ENCODE results near the gene NPC1. TPM values are rescaled to one million over a fixed set of nuclear protein-coding genes. Genes with fewer than 3 reads are reported as not detected.

NPC1 gene
- total and polyA plus RNA-seq, 2 donors (not counting 3 experiments of a cell fraction or from before 2014, with no cell fraction given), result 40.6 to 45.2 TPM

GRCh38 chr18:23595591-23595990 lies 9.3 kb upstream of the NPC1 start:
- H3K9me3 ChIP-seq (replicated peaks; ENCODE audit: control insufficient read depth, insufficient read depth, low read length), result no peaks in the 10 kb centered on the region
- H3K36me3 ChIP-seq (ENCODE audit: control insufficient read depth in 2 of 2, extremely low read depth in 1 of 2, insufficient read depth in 2 of 2, low read length in 2 of 2), result no peaks in the 10 kb centered on the region
- DNase-seq (ENCODE audit: low read depth, low spot score) (no peak), FAIRE-seq (no peak)
- H3K27me3 ChIP-seq (ENCODE audit: control insufficient read depth in 2 of 2, insufficient read depth in 2 of 2, low read length in 2 of 2), result no peaks in the 10 kb centered on the region
- no peaks in the 10 kb centered on the region for H3K9me1 ChIP-seq (replicated peaks; ENCODE audit: control insufficient read depth, extremely low read depth, insufficient read depth, low read length)
- H2AFZ ChIP-seq (ENCODE audit: low read depth, low read length), result no peak overlapping the region
- TF ChIP-seq JUN (IDR thresholded peaks at IDR 0.05; ENCODE audit: borderline replicate concordance, insufficient read depth, insufficient read length, low read depth), result no peak
- no peak for TF ChIP-seq POLR2AphosphoS5 (IDR thresholded peaks at IDR 0.05; ENCODE audit: insufficient read depth, low read depth, low read length)
- no peak for TF ChIP-seq MAX (IDR thresholded peaks at IDR 0.05; ENCODE audit: insufficient read depth, insufficient read length)
- no peak for TF ChIP-seq EZH2 (IDR thresholded peaks at IDR 0.05; ENCODE audit: borderline replicate concordance, low read depth, low read length, severe bottlenecking)
- no peak for TF ChIP-seq FOS (IDR thresholded peaks at IDR 0.05; ENCODE audit: borderline replicate concordance, insufficient read depth, low read length)
- no peak for TF ChIP-seq POLR2A (IDR thresholded peaks at IDR 0.05; ENCODE audit: low read depth, low read length)
- no peak for TF ChIP-seq CTCF (IDR thresholded peaks at IDR 0.05; ENCODE audit: extremely low read depth in 1 of 2, insufficient read depth in 1 of 2, low read depth in 1 of 2, low read length in 2 of 2)
- no peak for TF ChIP-seq GATA2 (IDR thresholded peaks at IDR 0.05; ENCODE audit: insufficient read depth, insufficient read length, low read depth, low read length)
- no peak for TF ChIP-seq MYC (IDR thresholded peaks at IDR 0.05; ENCODE audit: low read depth, low read length)
- BruUV-seq (replicated peaks), result no TSS peak
- ChIA-PET CTCF (no interaction called here), POLR2A (interaction anchor here (1.0 kb wide), 1 partner anchor 10 kb away, joined by 3 read pairs; the partner anchor contains the start of gene NPC1)
- H3K79me2 ChIP-seq (ENCODE audit: control insufficient read depth, insufficient read depth, low read length), result no peaks in the 10 kb centered on the region
- no peak overlapping the region for H3K9ac ChIP-seq (replicated peaks; ENCODE audit: extremely low read depth, insufficient read depth, low read length)
- dilution Hi-C loops (cut with MboI; ENCODE audit: extremely low pct_ligation_motif_present, low sequenced_read_pairs) (no loop called here), intact Hi-C loops (cut with micrococcal nuclease) (no loop called here)
- peaks cover 11% of the 10 kb centered on the region for H3K4me1 ChIP-seq (ENCODE audit: control insufficient read depth, extremely low read depth, insufficient read depth, low read length)
- no peak overlapping the region for H3K4me2 ChIP-seq (ENCODE audit: insufficient read depth, low read length)
- H3K27ac ChIP-seq (ENCODE audit: insufficient read depth, low read depth, low read length), result no peak overlapping the region
- H4K20me1 ChIP-seq (replicated peaks; ENCODE audit: control insufficient read depth, extremely low read depth, insufficient read depth, low read length), result no peaks in the 10 kb centered on the region
- H3K4me3 ChIP-seq (replicated peaks in 1 of 3; ENCODE audit: insufficient read depth in 1 of 3, low read depth in 1 of 3, low read length in 3 of 3), result no peak overlapping the region

Data from endothelial cell of umbilical vein (primary cell).